Neural crest cell (in vitro differentiated cells): ENCODE data around the gene SYTL4. TPM values are rescaled to one million over a fixed set of nuclear protein-coding genes. Genes with fewer than 3 reads are reported as not detected.

Experiments used
- DNase-seq: peaks from one replicate; pipeline ENCODE4 v3.0.0; 2021; ENCODE audit warnings: low read depth, mixed read lengths, low spot score
- H3K27ac Mint-ChIP-seq: one replicate; pipeline ENCODE4 v1.8.0; 2021; ENCODE audit warnings: mild to moderate bottlenecking, mixed read lengths; ENCODE audit not compliant: unreplicated experiment
- H3K27me3 Mint-ChIP-seq: 2 replicates; pipeline ENCODE4 v1.8.0; 2021; ENCODE audit warnings: low read depth, mild to moderate bottlenecking, mixed read lengths
- H3K36me3 Mint-ChIP-seq: 2 replicates; pipeline ENCODE4 v1.8.0; 2021; ENCODE audit warnings: low read depth, mild to moderate bottlenecking, mixed read lengths
- H3K4me1 Mint-ChIP-seq: 2 replicates; pipeline ENCODE4 v1.8.0; 2021; ENCODE audit warnings: mixed read lengths
- H3K4me3 Mint-ChIP-seq: one replicate; pipeline ENCODE4 v1.8.0; 2021; ENCODE audit warnings: mild to moderate bottlenecking, mixed read lengths
- H3K9me3 Mint-ChIP-seq: 2 replicates; pipeline ENCODE4 v1.8.0; 2021; ENCODE audit warnings: mixed read lengths
- total RNA-seq: library from RNA; stranded (reverse); gene quantifications from 2 replicates; pipeline ENCODE4 v1.2.1, GENCODE V29; 2021
- TF ChIP-seq, protein P1 (sequence below): fragments of 200-600 bp; sonication (generic); conservative IDR thresholded peaks from 2 replicates; pipeline ENCODE4 v1.5.0; 2021; ENCODE audit warnings: antibody characterized with exemption, mild to moderate bottlenecking

SYTL4 gene
- total RNA-seq, 1 donor from 2014 or later: 4.5 TPM

DNA sequence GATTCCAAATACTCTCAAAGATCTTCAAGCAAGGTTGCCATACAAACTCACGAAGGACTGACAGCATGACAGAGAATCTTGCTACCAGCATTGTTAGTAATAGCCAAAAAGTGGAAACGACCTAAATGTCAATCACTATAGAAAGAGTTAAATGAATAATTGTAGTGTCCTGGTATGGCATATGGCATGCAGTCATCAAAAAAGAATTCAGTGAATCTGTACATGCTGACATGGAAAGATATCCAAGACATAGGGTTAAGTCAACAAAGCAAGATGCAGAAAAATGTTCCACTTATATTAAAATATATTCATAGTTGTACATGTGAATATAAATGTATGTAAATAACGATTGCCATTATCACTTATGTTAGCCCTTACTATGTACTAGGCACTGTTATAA lies 50.3 kb downstream of the SYTL4 start:
- Mint-ChIP-seq H3K36me3 (peaks cover 2% of the 10 kb centered on the region), H3K27ac (no peak overlapping the region)

DNA sequence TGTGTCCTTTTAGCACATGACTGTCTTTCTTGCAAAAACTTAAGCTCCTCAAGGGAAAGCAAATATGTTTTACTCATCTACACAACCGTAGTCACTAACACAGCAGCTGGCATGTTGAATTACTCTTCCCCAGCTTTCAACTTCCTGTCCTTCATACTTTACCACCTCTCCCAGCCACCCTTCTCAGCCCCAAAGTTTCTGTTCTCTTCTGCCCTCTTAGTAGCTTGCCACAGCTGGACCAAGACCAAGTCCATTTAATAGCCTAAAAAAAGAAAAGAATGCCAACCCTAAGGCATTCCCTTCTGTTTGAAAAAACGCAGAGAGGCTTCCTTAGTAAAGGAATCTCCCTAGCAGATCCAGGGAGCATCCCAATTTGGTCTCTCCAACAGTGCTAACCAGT lies 51.2 kb downstream of the SYTL4 start:
- H3K36me3 Mint-ChIP-seq: peaks cover 2% of the 10 kb centered on the region
- no peak overlapping the region for H3K27ac Mint-ChIP-seq
- TF ChIP-seq, protein P1, sequence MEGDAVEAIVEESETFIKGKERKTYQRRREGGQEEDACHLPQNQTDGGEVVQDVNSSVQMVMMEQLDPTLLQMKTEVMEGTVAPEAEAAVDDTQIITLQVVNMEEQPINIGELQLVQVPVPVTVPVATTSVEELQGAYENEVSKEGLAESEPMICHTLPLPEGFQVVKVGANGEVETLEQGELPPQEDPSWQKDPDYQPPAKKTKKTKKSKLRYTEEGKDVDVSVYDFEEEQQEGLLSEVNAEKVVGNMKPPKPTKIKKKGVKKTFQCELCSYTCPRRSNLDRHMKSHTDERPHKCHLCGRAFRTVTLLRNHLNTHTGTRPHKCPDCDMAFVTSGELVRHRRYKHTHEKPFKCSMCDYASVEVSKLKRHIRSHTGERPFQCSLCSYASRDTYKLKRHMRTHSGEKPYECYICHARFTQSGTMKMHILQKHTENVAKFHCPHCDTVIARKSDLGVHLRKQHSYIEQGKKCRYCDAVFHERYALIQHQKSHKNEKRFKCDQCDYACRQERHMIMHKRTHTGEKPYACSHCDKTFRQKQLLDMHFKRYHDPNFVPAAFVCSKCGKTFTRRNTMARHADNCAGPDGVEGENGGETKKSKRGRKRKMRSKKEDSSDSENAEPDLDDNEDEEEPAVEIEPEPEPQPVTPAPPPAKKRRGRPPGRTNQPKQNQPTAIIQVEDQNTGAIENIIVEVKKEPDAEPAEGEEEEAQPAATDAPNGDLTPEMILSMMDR: no peak
- no peaks in the 10 kb centered on the region for H3K9me3 Mint-ChIP-seq
- H3K4me1 Mint-ChIP-seq: no peaks in the 10 kb centered on the region
- no peaks in the 10 kb centered on the region for H3K27me3 Mint-ChIP-seq
- no peak for DNase-seq
- H3K4me3 Mint-ChIP-seq: no peak overlapping the region

More for the DNA sequence above, 50.3 kb downstream of the SYTL4 start:
- no peak overlapping the region for H3K4me3 Mint-ChIP-seq
- TF ChIP-seq, protein P1: no peak
- no peaks in the 10 kb centered on the region for H3K4me1 Mint-ChIP-seq
- no peaks in the 10 kb centered on the region for H3K9me3 Mint-ChIP-seq
- no peak for DNase-seq
- H3K27me3 Mint-ChIP-seq: no peaks in the 10 kb centered on the region

DNA sequence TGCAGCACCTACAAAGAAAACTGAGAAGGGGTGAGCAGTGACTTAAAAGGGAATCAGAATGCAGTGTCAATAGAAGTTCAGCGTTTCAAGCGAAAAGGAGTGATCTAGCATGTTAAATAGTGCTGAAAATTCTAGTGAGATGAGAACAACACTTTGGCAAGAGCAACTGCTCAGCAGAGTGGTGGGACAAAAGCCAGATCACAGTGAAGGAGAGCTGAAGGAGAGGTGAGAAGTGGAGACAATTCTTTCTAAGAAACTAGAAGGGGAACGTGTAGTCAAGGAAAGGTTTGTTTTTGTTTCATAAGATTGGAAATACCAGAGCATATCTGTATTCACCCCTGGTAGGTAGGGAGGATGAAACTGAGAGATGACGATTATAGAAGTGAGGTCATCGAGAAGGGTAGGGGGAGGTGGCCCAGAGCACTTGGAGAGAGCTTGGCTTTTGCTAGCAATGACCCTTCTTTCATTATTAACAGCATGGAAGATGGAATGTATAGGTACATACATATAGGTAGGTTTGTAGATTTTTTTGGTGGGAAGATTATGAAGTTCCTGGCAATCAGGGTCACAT lies 54.2 kb downstream of the SYTL4 start:
- no peak for DNase-seq
- Mint-ChIP-seq H3K27me3 (no peaks in the 10 kb centered on the region), H3K4me1 (no peaks in the 10 kb centered on the region), H3K4me3 (no peak overlapping the region), H3K9me3 (no peaks in the 10 kb centered on the region), H3K27ac (no peak overlapping the region), H3K36me3 (peaks cover 2% of the 10 kb centered on the region)
- TF ChIP-seq, protein P1: no peak

DNA sequence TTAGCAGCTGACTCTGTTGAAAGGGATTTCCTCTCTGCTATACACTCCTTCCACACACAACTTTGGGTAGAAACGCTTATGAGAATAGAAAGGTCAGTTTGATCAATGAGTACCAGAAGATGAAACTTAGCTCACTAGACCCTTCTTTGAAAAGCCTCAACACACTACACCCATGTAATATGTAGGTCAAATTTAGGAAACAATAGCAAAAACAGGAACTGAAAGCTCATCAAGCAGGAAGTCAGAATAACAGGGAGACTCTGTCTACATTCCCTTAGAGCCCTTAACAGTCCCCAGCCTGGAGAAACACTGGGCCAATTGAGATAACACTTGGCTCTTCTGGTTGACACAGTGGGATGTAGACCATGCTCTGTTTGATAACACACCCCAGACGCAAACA lies 57.2 kb downstream of the SYTL4 start:
- Mint-ChIP-seq H3K27ac (no peak overlapping the region), H3K36me3 (peaks cover 2% of the 10 kb centered on the region), H3K9me3 (no peaks in the 10 kb centered on the region), H3K27me3 (no peaks in the 10 kb centered on the region), H3K4me1 (no peaks in the 10 kb centered on the region), H3K4me3 (no peak overlapping the region)
- no peak for DNase-seq
- TF ChIP-seq, protein P1: no peak

DNA sequence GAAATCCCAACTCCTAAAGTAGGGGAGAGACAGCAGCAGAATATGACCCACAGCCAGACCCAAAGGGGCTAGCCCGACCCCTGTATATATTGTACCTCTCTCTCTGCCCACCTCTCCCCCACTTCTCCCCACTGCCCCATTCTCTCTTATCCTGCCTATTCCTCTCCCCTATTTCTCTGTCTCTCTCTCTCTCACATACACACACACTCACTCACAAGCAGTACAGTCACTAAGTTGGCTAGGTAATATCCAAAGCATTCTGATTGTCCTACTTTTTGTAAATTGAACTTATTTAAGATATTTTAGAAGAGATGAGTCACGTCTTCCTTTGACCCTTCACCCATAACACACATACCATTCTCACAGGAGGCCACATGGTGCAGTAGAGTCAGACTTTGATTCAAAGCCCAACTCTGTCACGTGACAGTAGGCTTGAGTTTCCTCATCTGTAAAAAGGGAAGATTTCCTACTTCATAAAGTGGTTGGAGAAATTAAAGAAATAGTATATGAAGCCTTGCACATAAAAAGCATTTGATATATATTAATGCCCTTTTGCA lies 58.4 kb downstream of the SYTL4 start:
- peaks cover 2% of the 10 kb centered on the region for H3K36me3 Mint-ChIP-seq

More for the DNA sequence above, 58.4 kb downstream of the SYTL4 start:
- Mint-ChIP-seq H3K27ac (no peak overlapping the region), H3K4me3 (no peak overlapping the region), H3K9me3 (no peaks in the 10 kb centered on the region), H3K4me1 (no peaks in the 10 kb centered on the region), H3K27me3 (no peaks in the 10 kb centered on the region)
- TF ChIP-seq, protein P1: no peak
- DNase-seq: no peak
